Measurements from ENCODE around the gene SKIL.

SKIL gene

GRCh38 chr3:170405101-170405500, 47.6 kb downstream of the SKIL start:
- DNase-seq = no peak

- no peak for DNase-seq
Measured at GRCh38 chr3:170410428-170411029, 53.0 kb downstream of the SKIL start.

- DNase-seq = no peak
Measured at GRCh38 chr3:170413291-170413690, 55.8 kb downstream of the SKIL start.

- DNase-seq = no peak
Measured at GRCh38 chr3:170414202-170414663, 56.7 kb downstream of the SKIL start.

GRCh38 chr3:170417090-170417489, 59.6 kb downstream of the SKIL start:
- DNase-seq = no peak

- DNase-seq = peak; percentile 49
Measured at GRCh38 chr3:170418422-170419398, 61.2 kb downstream of the SKIL start, which contains the start of gene CLDN11. CLDN11 (plus strand) TSS chr3:170418868; CDS start chr3:170419067, 199 bp downstream.

- DNase-seq = no peak
Measured at GRCh38 chr3:170419557-170420087, 62.1 kb downstream of the SKIL start.

GRCh38 chr3:170420307-170420821, 62.8 kb downstream of the SKIL start:
- no peak for DNase-seq

- DNase-seq = no peak
Measured at GRCh38 chr3:170421111-170421641, 63.7 kb downstream of the SKIL start.

- no peak for DNase-seq
Measured at GRCh38 chr3:170421758-170422157, 64.2 kb downstream of the SKIL start.

- no peak for DNase-seq
Measured at GRCh38 chr3:170423001-170423615, 65.6 kb downstream of the SKIL start.

- DNase-seq = no peak
Measured at GRCh38 chr3:170424879-170425278, 67.4 kb downstream of the SKIL start.

GRCh38 chr3:170425491-170426239, 68.2 kb downstream of the SKIL start:
- no peak for DNase-seq

GRCh38 chr3:170426240-170426797, 68.8 kb downstream of the SKIL start:
- no peak for DNase-seq

- no peak for DNase-seq
Measured at GRCh38 chr3:170428095-170428494, 70.6 kb downstream of the SKIL start.

GRCh38 chr3:170429050-170429449, 71.5 kb downstream of the SKIL start:
- no peak for DNase-seq

- DNase-seq = no peak
Measured at GRCh38 chr3:170431054-170431453, 73.5 kb downstream of the SKIL start.

- no peak for DNase-seq
Measured at GRCh38 chr3:170432416-170432815, 74.9 kb downstream of the SKIL start.

- no peak for DNase-seq
Measured at GRCh38 chr3:170436697-170437096, 79.2 kb downstream of the SKIL start.

- no peak for DNase-seq
Measured at GRCh38 chr3:170437176-170437575, 79.7 kb downstream of the SKIL start.

GRCh38 chr3:170437696-170438407, 80.3 kb downstream of the SKIL start:
- DNase-seq = no peak
